SHP77 (cell line): ENCODE data around the gene EFCAB8.
"Not testable (repeated sequence)": the region's sequence is repeated elsewhere in the genome, so short reads cannot be mapped to it uniquely, and the experiment has no call there.

Experiments
- DNase-seq, 2 experiments: peaks; one replicate each; lab custom pipeline; 2025; lab: John Stamatoyannopoulos, UW

EFCAB8 gene

GRCh38 chr20:32841174-32841573 lies 17.5 kb upstream of the EFCAB8 start:
- DNase-seq: no peak

GRCh38 chr20:32841632-32842031 lies 17.1 kb upstream of the EFCAB8 start:
- DNase-seq: no peak

- DNase-seq: no peak
Measured at GRCh38 chr20:32842688-32843524, 15.8 kb upstream of the EFCAB8 start.

GRCh38 chr20:32845786-32846185 lies 12.9 kb upstream of the EFCAB8 start:
- DNase-seq: no peak

- DNase-seq: no peak
Measured at GRCh38 chr20:32846852-32847251, 11.9 kb upstream of the EFCAB8 start.

GRCh38 chr20:32847964-32848363 lies 10.8 kb upstream of the EFCAB8 start:
- DNase-seq: no peak

- no peak for DNase-seq
Measured at GRCh38 chr20:32848846-32849245, 9.9 kb upstream of the EFCAB8 start.

GRCh38 chr20:32849577-32849976 lies 9.1 kb upstream of the EFCAB8 start:
- DNase-seq: no peak

GRCh38 chr20:32855387-32855786 lies 3.3 kb upstream of the EFCAB8 start:
- no peak for DNase-seq

- no peak for DNase-seq
Measured at GRCh38 chr20:32858189-32858588, 534 bp upstream of the EFCAB8 start.

- no peak for DNase-seq
Measured at GRCh38 chr20:32861446-32861845, 2.7 kb downstream of the EFCAB8 start.

GRCh38 chr20:32869562-32869961 lies 10.8 kb downstream of the EFCAB8 start:
- DNase-seq: no peak

GRCh38 chr20:32870526-32870925 lies 11.8 kb downstream of the EFCAB8 start:
- DNase-seq: not testable (repeated sequence)

GRCh38 chr20:32870985-32871384 lies 12.3 kb downstream of the EFCAB8 start:
- DNase-seq: no peak

GRCh38 chr20:32871627-32872160 lies 13.0 kb downstream of the EFCAB8 start:
- DNase-seq: no peak

- DNase-seq: no peak
Measured at GRCh38 chr20:32872266-32872665, 13.5 kb downstream of the EFCAB8 start.

GRCh38 chr20:32875673-32876072 lies 16.9 kb downstream of the EFCAB8 start:
- DNase-seq: no peak

GRCh38 chr20:32877507-32877906 lies 18.8 kb downstream of the EFCAB8 start:
- no peak for DNase-seq

GRCh38 chr20:32878820-32879219 lies 20.1 kb downstream of the EFCAB8 start:
- no peak for DNase-seq

GRCh38 chr20:32879538-32879937 lies 20.8 kb downstream of the EFCAB8 start:
- DNase-seq: no peak

- DNase-seq: no peak
Measured at GRCh38 chr20:32880635-32881034, 21.9 kb downstream of the EFCAB8 start.

- no peak for DNase-seq
Measured at GRCh38 chr20:32883081-32883480, 24.4 kb downstream of the EFCAB8 start.

GRCh38 chr20:32885185-32885584 lies 26.5 kb downstream of the EFCAB8 start:
- no peak for DNase-seq

GRCh38 chr20:32885952-32886351 lies 27.2 kb downstream of the EFCAB8 start:
- DNase-seq: no peak
